GM19438 (cell line): ENCODE measurements around the gene SLC9C1.

Experiments
- ATAC-seq: cut with Tn5 transposase; IDR thresholded peaks from one replicate; pipeline ENCODE4 v1.9.1; 2021; ENCODE audit warnings: low read depth; ENCODE audit not compliant: unreplicated experiment

The SLC9C1 gene

DNA sequence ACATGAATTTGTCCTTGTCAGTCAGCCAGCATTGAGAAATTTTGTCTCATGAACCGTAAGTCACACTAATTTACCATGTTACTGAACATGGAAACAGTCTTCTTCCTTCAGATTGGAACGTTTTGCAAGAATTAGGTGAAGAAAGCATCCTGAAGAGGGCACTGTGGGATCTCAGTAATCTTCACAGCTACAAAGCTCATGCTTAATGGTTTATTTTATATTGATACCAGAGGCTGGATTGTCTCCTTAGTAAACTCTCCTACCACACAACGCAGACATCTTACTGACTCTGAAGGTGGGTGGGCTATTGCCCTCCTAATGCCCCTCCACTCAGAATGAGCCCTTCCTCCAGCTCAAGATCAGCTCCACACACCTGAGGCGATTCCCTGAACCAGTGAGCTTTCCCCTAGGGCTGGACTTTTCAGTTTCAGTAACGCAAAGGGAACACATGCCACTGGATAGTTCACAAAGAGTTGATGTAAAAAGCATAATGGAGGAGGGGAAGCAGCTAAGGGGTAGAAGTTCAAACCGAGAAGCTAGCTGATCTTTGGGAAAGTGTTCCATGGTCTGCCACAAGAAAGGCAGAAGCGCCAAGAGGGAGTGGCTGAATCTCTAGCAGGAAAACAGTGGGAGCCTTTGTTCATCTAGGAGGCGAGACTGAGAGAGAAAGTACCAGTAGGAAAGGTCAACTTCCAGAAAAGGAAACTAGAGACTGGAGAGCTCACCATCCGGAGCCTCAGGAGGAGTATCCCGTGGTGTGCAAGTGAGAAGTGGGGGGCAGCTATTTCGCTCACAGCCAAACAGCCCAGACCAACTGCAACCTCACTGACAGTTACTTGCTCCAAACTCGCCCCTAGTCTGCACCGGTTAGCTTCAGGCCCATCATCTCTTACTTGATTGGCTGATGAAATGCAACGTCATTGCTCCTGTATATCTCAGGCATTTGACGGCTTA lies at the start of gene SLC9C1:
Gene SLC9C1, minus strand, starts transcription at position 849 of the 954 bp plus-strand sequence. CDS start 7,425 bp downstream, outside the sequence.
- peak; percentile 68 for ATAC-seq

DNA sequence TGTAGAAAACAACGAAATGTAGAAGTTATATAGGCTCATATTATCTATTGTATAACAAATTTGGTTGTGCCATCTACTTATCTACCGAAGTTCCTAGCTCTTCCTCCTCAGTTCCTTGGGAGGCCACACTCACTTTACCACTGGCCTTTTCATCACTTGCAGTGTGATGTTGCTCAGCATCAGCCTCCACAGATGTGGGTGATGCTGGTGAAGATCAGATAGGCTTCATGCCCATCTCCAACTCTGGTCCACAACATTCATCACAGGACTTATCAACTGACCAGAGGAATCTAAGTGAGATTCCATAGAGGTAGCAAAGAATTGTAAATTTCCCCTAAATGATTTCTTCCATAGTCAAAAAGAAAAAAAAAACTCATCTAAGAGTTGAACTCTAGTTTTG lies 47.4 kb upstream of the SLC9C1 start:
- ATAC-seq = no peak

DNA sequence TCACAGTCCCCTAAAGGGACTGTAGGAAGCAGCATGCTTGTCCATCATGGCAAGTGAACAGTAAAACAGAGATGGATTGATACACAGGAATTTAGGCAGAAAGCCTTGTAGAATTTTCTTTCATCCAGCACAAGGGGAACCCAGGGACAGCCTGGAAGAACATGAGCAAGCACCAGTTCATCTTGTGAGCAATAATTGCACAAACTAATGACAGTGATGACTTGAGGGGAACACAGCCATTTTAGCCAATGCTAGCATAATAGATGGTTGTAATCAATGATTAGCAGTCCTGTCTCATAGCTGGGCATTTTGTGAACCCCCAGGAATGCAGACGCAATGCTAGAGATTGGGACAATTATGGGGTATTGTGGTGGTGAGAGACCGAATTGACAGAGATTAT lies 45.6 kb upstream of the SLC9C1 start:
- no peak for ATAC-seq

- ATAC-seq = no peak
Observed at GRCh38 chr3:112339134-112339533, 45.1 kb upstream of the SLC9C1 start.

DNA sequence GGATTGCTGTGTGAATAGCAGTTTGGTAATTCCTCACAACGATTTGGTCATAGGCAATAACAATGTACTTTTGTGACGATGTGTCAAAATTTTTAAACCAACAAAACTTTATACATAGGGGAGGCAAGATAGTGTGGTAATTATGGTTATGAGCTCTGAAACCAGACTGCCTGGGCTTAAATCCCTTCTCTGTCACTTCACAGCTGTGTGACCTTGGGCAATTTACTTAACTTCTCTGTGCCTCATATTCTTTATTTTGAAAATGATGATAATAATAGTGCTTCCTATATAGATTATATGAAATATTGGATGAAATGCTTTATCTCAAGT lies 44.7 kb upstream of the SLC9C1 start:
- ATAC-seq = no peak

DNA sequence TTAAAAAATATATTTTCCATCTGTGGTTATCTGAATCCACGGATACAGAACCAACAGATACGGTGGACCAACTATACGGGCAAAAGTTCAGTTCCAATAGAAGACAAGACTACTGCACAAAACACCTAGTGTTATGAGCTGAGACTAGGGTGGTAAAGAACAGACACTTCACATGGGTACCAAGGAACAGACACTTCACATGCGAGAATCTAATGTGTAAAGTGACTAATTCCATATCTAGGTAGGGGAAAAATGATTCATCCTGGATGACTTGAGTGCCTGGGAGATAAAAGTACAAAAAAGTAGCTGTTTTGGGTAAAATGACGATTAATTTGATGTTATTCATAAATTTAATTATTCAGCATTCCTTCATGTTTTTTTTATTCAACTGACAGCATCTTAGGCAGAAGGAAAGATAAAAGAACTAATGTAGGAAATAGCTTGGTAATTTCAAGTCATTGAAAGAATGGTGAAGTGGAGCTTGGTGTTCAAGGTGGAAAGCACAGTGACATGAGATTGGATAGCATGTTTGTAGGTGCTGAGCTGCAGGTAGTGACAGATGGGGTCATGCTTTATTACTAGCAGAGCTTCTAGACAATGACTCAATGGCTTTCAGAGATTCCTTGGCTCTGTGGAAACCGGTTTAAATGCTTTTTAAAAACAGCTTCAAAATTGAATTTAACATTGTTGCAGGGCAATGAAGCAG lies 44.2 kb upstream of the SLC9C1 start:
- ATAC-seq = no peak

- ATAC-seq = no peak
Observed at GRCh38 chr3:112335434-112335781, 41.4 kb upstream of the SLC9C1 start.

DNA sequence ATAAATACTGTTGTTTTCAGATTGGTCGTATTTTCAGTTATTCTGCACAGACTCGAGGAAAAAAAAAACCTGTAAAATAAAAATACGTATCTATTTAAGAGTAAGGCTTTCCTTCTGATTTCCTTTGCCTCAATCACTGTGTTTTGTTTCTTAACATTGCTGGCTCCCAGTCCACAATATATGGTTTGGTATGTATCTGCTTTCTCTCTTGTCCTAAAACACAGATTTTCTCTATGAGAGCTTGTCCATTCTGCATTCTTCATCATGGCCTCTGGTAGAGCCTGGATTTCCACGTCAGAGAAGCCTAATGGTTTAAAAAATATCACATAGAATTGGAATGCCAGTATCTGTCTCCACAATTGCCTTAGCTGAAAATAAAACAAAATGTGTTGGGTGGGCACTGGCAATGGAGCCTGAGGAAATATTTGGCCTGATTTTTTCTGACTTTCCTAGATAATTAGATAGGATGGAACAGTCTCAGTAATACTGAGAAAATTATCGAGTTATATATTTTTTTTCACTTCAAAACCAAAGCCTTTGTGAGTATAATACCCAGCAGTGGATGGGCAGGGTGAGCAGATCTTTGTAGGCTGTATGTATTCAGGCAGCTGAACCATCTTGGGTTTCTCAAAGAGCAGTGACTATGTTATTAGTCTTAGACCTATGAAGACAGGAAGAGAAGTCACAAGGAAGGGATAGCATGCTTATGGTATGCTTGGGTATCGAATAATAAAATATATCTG lies 40.8 kb upstream of the SLC9C1 start:
- no peak for ATAC-seq

GRCh38 chr3:112333381-112334317 lies 39.6 kb upstream of the SLC9C1 start:
- peak; percentile 51 for ATAC-seq

DNA sequence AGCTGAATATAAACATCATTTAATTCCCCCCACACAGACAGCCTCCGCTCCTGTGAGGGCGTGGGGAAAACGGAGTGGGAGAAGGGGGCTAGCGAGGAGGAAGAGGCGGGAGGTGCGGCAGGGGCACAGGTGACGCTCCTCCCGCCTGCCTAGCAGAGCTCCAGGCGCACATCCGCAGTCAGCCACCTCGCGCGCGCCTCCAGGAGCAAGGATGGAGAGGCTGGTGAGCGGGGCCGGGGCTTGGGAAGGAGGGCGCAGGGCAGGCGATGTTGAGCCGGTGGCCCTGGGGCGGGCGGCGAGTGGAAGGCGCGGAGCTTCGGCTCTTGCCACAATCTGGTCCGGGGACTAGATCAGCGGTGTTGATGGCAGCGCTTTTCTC lies 39.0 kb upstream of the SLC9C1 start, which contains the start of gene CD200:
Gene CD200, plus strand, starts transcription at position 155 of the 379 bp plus-strand sequence. Its CDS starts 57 bp downstream, at position 212.
- ATAC-seq = peak; percentile 67

- no peak for ATAC-seq
Observed at GRCh38 chr3:112331851-112332250, 37.8 kb upstream of the SLC9C1 start.

DNA sequence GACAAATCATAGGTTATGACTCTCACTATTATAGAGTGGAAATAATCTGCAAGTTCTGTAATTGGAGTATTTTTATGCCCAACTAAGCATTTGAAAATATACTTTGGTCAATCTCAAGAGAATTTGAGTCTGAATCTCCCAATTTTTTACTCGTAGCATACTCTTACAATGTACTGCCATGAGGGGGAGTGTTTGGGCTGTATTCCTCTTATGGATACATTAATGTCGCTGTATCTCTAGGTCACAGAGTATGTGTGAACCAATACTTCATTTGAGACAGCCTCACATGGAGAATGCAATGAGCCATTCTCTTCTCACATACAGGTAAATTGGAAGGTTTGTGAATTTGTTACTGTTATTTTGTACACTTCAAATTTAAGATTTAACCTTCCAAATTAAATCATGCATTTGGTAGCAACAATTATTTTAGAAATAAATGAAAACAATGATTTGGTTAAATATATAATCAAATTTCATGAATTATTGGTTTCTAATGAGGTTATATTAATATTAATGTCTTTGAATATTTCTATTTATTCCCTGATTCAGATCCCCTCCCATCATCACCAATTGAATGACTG lies 33.4 kb upstream of the SLC9C1 start:
- ATAC-seq = peak; percentile 98

DNA sequence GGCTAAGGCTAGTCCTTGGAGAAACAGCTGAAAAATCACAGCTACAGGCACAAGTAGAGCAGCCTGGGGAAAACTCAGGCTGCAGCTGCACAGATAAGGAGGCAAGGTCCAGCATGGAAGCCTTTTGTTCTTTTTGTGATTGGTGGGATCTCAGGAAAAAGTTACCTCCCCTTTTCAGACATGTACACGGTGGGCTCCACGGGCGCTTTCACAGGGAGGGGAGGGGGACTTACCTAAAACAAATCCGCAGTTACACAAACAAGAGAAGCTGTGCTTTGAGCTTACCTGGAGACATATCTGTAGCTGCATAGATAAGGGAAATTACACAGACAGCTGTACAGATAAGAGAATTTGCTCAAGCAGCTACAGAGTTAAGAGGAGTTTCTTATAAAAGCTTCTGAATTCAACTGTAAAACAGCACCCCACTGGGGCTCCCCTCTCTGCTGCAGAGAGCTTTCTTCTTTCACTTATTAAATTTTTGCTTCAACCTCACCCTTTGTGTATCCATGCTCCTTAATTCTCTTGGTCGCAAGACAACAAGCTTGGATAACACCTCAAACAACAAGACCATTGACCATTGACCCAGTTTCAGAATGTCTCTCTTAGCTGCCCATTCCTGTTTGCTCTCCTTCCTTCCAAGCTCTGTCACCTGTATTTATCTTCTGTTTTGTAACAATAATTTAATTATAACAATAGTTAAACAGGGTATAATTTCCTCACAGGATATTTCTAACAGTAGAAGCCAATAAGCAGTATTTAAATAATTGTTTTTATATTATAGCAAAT lies 28.0 kb upstream of the SLC9C1 start:
- ATAC-seq = no peak

GRCh38 chr3:112320691-112321090 lies 26.7 kb upstream of the SLC9C1 start:
- ATAC-seq = no peak

GRCh38 chr3:112319516-112320276 lies 25.7 kb upstream of the SLC9C1 start:
- no peak for ATAC-seq

GRCh38 chr3:112315791-112316190 lies 21.8 kb upstream of the SLC9C1 start:
- ATAC-seq = no peak

GRCh38 chr3:112314649-112315048 lies 20.6 kb upstream of the SLC9C1 start:
- ATAC-seq = no peak
